H1 (cell line): Measurements from ENCODE around the gene LEPR. TPM values are rescaled to one million over a fixed set of nuclear protein-coding genes. Genes with fewer than 3 reads are reported as not detected.

Experiments
- CTCF ChIA-PET: fragments of 300-600 bp; sonication (Branson Sonifier 250); formaldehyde crosslinking; loops from one replicate; lab custom pipeline; 2021; ENCODE audit not compliant: partially characterized antibody; lab: Charles Lee
- POLR2A ChIA-PET: fragments of 300-600 bp; sonication (Branson Sonifier 250); formaldehyde crosslinking; loops from one replicate; lab custom pipeline; 2021; ENCODE audit warnings: inconsistent platforms; ENCODE audit not compliant: partially characterized antibody; lab: Charles Lee
- DNase-seq, 2 experiments: peaks; one replicate each; pipeline versions ENCODE4 v3.0.0 to v3.0.0-alpha.2; 2010 to 2022; ENCODE audit warnings: low spot score in 2 of 2, low read depth in 1 of 2, mixed read lengths in 1 of 2
- FAIRE-seq: peaks from 2 replicates; lab custom pipeline; 2011; peaks lifted over from hg19 to GRCh38; lab: Jason Lieb, UNC
- H2AFZ ChIP-seq: 2 replicates; pipeline ENCODE4 v1.8.1; 2012; ENCODE audit warnings: low read length, inconsistent platforms
- H2AK5ac ChIP-seq: 2 replicates; pipeline ENCODE4 v1.6.1; 2013; ENCODE audit warnings: low read depth, low read length
- H2BK120ac ChIP-seq: replicated peaks from 2 replicates; pipeline ENCODE3; 2013; ENCODE audit warnings: low read depth, low read length, inconsistent platforms
- H2BK12ac ChIP-seq: 2 replicates; pipeline ENCODE4 v1.6.1; 2013; ENCODE audit warnings: low read depth, low read length
- H2BK15ac ChIP-seq: 2 replicates; pipeline ENCODE4 v1.6.1; 2013; ENCODE audit warnings: low read length
- H2BK20ac ChIP-seq: 2 replicates; pipeline ENCODE4 v1.6.1; 2013; ENCODE audit warnings: low read length
- H2BK5ac ChIP-seq: 2 replicates; pipeline ENCODE4 v1.6.1; 2013; ENCODE audit warnings: low read depth, low read length
- H3K14ac ChIP-seq: 2 replicates; pipeline ENCODE4 v1.6.1; 2013; ENCODE audit warnings: inconsistent platforms; ENCODE audit not compliant: insufficient read length
- H3K18ac ChIP-seq: 2 replicates; pipeline ENCODE4 v1.6.1; 2013; ENCODE audit warnings: low read length; ENCODE audit errors: extremely low read depth
- H3K23ac ChIP-seq: 2 replicates; pipeline ENCODE4 v1.6.1; 2013; ENCODE audit warnings: inconsistent platforms; ENCODE audit not compliant: insufficient read length
- H3K23me2 ChIP-seq: 2 replicates; pipeline ENCODE4 v1.6.1; 2013; ENCODE audit warnings: low read depth, low read length
- H3K27ac ChIP-seq: 2 replicates; pipeline ENCODE4 v1.6.1; 2011; ENCODE audit warnings: low read depth, low read length, inconsistent platforms
- H3K27me3 ChIP-seq, 4 experiments: replicated peaks in 1 of 4; 1 replicate in 1 of 4; 2 replicates in 3 of 4; pipeline versions ENCODE4 v1.6.1 to v1.8.1; 2011 to 2013; ENCODE audit warnings: low read length in 3 of 4, mild to moderate bottlenecking in 3 of 4, inconsistent platforms in 2 of 4, mixed read lengths in 2 of 4, moderate library complexity in 1 of 4; ENCODE audit not compliant: control insufficient read depth in 3 of 4, insufficient read depth in 3 of 4; ENCODE audit errors: extremely low read depth in 1 of 4
- H3K36me3 ChIP-seq, 4 experiments: 2 replicates each; pipeline versions ENCODE4 v1.6.1 to v1.8.1; 2011 to 2013; ENCODE audit warnings: mild to moderate bottlenecking in 4 of 4, low read length in 3 of 4, moderate library complexity in 2 of 4, control low read depth in 1 of 4, inconsistent platforms in 1 of 4; ENCODE audit not compliant: insufficient read depth in 4 of 4, control insufficient read depth in 2 of 4
- H3K4ac ChIP-seq: replicated peaks from 2 replicates; pipeline ENCODE3; 2013; ENCODE audit warnings: low read length, low read depth, mixed read lengths, inconsistent platforms; ENCODE audit not compliant: insufficient read length
- H3K4me1 ChIP-seq, 4 experiments: replicated peaks in 1 of 4; 1 replicate in 1 of 4; 2 replicates in 3 of 4; pipeline versions ENCODE4 v1.6.1 to v1.8.1; 2011 to 2013; ENCODE audit warnings: low read length in 3 of 4, inconsistent platforms in 2 of 4, mixed read lengths in 1 of 4; ENCODE audit not compliant: insufficient read depth in 4 of 4, control insufficient read depth in 3 of 4
- H3K4me2 ChIP-seq, 2 experiments: 2 replicates each; pipeline versions ENCODE4 v1.6.1 to v1.8.1; 2011 to 2013; ENCODE audit warnings: low read depth in 2 of 2, low read length in 2 of 2, control low read depth in 1 of 2, inconsistent platforms in 1 of 2, mild to moderate bottlenecking in 1 of 2; ENCODE audit not compliant: insufficient read depth in 1 of 2
- H3K4me3 ChIP-seq, 4 experiments: fragments of 200-600, 300-600 bp in 1 of 4; sonication (generic), shearing (Covaris generic), sonication (Bioruptor Twin) in 1 of 4; 2 replicates each; pipeline versions ENCODE4 v1.5.1 to v1.8.1; 2011 to 2016; ENCODE audit warnings: low read length in 4 of 4, low read depth in 3 of 4, control low read depth in 2 of 4, inconsistent platforms in 2 of 4, mild to moderate bottlenecking in 2 of 4, mixed read lengths in 1 of 4, moderate library complexity in 1 of 4; ENCODE audit not compliant: insufficient read depth in 2 of 4; ENCODE audit errors: extremely low read depth in 1 of 4
- H3K56ac ChIP-seq: replicated peaks from 2 replicates; pipeline ENCODE3; 2013; ENCODE audit warnings: low read depth, mild to moderate bottlenecking, mixed read lengths, low read length, inconsistent platforms; ENCODE audit not compliant: insufficient read length
- H3K79me1 ChIP-seq: 2 replicates; pipeline ENCODE4 v1.6.1; 2013; ENCODE audit warnings: low read depth, low read length, control low read depth
- H3K79me2 ChIP-seq, 2 experiments: 2 replicates each; pipeline versions ENCODE4 v1.6.1 to v1.8.1; 2012 to 2013; ENCODE audit warnings: low read length in 2 of 2, mild to moderate bottlenecking in 2 of 2, inconsistent platforms in 1 of 2; ENCODE audit not compliant: insufficient read depth in 2 of 2, control insufficient read depth in 1 of 2
- H3K9ac ChIP-seq, 4 experiments: replicated peaks in 1 of 4; 1 replicate in 1 of 4; 2 replicates in 3 of 4; pipeline versions ENCODE4 v1.6.1 to v1.8.1; 2011 to 2013; ENCODE audit warnings: low read depth in 3 of 4, low read length in 3 of 4, control low read depth in 2 of 4, mild to moderate bottlenecking in 2 of 4, moderate library complexity in 2 of 4, inconsistent platforms in 1 of 4; ENCODE audit errors: extremely low read depth in 1 of 4
- H3K9me3 ChIP-seq, 2 experiments: 2 replicates each; pipeline versions ENCODE4 v1.6.1 to v1.8.1; 2012 to 2013; ENCODE audit warnings: mild to moderate bottlenecking in 2 of 2, moderate library complexity in 2 of 2, control low read depth in 1 of 2, inconsistent platforms in 1 of 2, low read depth in 1 of 2, low read length in 1 of 2, mixed read lengths in 1 of 2; ENCODE audit not compliant: insufficient read depth in 2 of 2
- H4K20me1 ChIP-seq, 2 experiments: replicated peaks in 1 of 2; 2 replicates each; pipeline versions ENCODE3 to v1.8.1; 2011 to 2013; ENCODE audit warnings: inconsistent platforms in 2 of 2, low read length in 2 of 2, mild to moderate bottlenecking in 1 of 2; ENCODE audit not compliant: insufficient read depth in 2 of 2, control insufficient read depth in 1 of 2
- H4K5ac ChIP-seq: 2 replicates; pipeline ENCODE4 v1.6.1; 2013; ENCODE audit warnings: low read length, low read depth, mixed read lengths, inconsistent platforms; ENCODE audit not compliant: insufficient read length
- H4K8ac ChIP-seq: 2 replicates; pipeline ENCODE4 v1.8.0; 2013; ENCODE audit warnings: mild to moderate bottlenecking, moderate library complexity, low read length, inconsistent platforms; ENCODE audit not compliant: insufficient read depth; ENCODE audit errors: extremely low read depth
- H4K91ac ChIP-seq: replicated peaks from 2 replicates; pipeline ENCODE3; 2013; ENCODE audit warnings: low read length, mixed read lengths, inconsistent platforms; ENCODE audit not compliant: insufficient read length
- HDAC6 ChIP-seq: IDR thresholded peaks from one replicate; pipeline ENCODE4 v1.7.1; 2012; ENCODE audit warnings: low read depth, mild to moderate bottlenecking, inconsistent platforms, low read length, moderate library complexity
- TEAD4 ChIP-seq: IDR thresholded peaks from 2 replicates; pipeline ENCODE4 v1.6.1; 2012; ENCODE audit warnings: low read depth, low read length, inconsistent platforms, mixed read lengths
- WGBS, 2 experiments: shearing (Covaris generic) in 1 of 2; methylation state at CpG; one replicate each; pipeline versions ENCODE4 v1.1.6 to v1.1.7; 2013 to 2015; ENCODE audit warnings: low lambda C conversion rate in 2 of 2, mixed read lengths in 2 of 2, inconsistent platforms in 1 of 2, low coverage in 1 of 2, missing lambda C conversion rate in 1 of 2; ENCODE audit not compliant: insufficient replicate concordance in 2 of 2, insufficient coverage in 1 of 2, insufficient read length in 1 of 2; ENCODE audit errors: extremely low coverage in 1 of 2, missing lambda C conversion rate in 1 of 2; 5-methylcytosine and 5-hydroxymethylcytosine counted together
- polyA plus RNA-seq, 7 experiments: library from polyadenylated mRNA; depleted of rRNA in 3 of 7; stranded (reverse) in 5 of 7; unstranded in 2 of 7; fragments of >200 nt in 5 of 7; fragments of 200-250 nt in 2 of 7; gene quantifications; 1 replicate in 5 of 7; 2 replicates in 1 of 7; 4 replicates in 1 of 7; pipeline versions ENCODE4 v1.2.1 to v1.2.3, GENCODE V29; 2011 to 2013; ENCODE audit warnings: missing spikeins in 2 of 7, mixed read lengths in 2 of 7
- total RNA-seq: library from RNA; stranded (reverse); fragmentation: NEBNext Ultra II Directional; extraction: Animal tissue kit (Norgen Biotek cat#: 25700); gene quantifications from 2 replicates; pipeline ENCODE4 v1.2.1, GENCODE V29; 2021
- TF ChIP-seq, protein P1 (sequence below): IDR thresholded peaks from 2 replicates; pipeline ENCODE4 v1.6.1; 2012; ENCODE audit warnings: low read length, inconsistent platforms

LEPR gene
- total and polyA plus RNA-seq, 2 of the 8 experiments (the other 6 are each of a cell fraction or from before 2014, with no cell fraction given), result 1.3 to 3.9 TPM

DNA sequence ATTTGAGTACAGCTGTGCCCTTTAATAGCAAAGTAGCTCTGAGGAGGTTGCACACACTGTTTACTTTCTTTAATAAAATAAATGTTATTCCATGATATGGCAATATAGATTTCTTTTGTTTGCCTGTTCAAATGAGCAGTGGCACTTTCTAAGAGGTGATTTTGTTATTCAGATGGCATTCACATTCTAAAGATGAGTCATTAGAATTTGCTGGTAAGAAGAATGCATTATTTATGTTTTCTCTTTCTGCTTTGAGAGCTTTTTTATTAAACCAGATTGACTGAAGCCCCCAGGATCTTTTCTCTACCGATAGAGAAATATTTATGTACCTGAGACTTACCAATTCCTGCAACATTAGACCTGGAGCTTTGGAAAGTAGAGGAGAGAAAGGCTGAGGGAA is 11.2 kb upstream of the LEPR start:
- Histone ChIP-seq H2BK20ac (no peak overlapping the region), H3K4me1 (no peaks in the 10 kb centered on the region; a peak in 1 of 7 replicates), H2BK12ac (no peak overlapping the region), H4K20me1 (no peaks in the 10 kb centered on the region), H3K79me1 (no peaks in the 10 kb centered on the region), H2BK15ac (no peak overlapping the region), H4K8ac (no peak overlapping the region), H3K9me3 (no peaks in the 10 kb centered on the region), H3K4me2 (no peak overlapping the region), H2BK120ac (no peak overlapping the region), H2AK5ac (no peak overlapping the region), H3K4me3 (no peak overlapping the region), H3K18ac (no peak overlapping the region), H2BK5ac (no peak overlapping the region), H3K23ac (no peak overlapping the region), H3K56ac (no peak overlapping the region), H3K27me3 (no peaks in the 10 kb centered on the region), H4K5ac (no peak overlapping the region), H2AFZ (no peak overlapping the region), H4K91ac (no peak overlapping the region), H3K9ac (no peak overlapping the region)
- no peak for DNase-seq
- WGBS, 2 experiments, result 33% methylated on average over 1 of the region's 1 CpG; no CpG with 5 or more reads in 1 of the 2 experiments
- TF ChIP-seq HDAC6, result no peak
- no peak for TF ChIP-seq TEAD4
- TF ChIP-seq, protein P1, sequence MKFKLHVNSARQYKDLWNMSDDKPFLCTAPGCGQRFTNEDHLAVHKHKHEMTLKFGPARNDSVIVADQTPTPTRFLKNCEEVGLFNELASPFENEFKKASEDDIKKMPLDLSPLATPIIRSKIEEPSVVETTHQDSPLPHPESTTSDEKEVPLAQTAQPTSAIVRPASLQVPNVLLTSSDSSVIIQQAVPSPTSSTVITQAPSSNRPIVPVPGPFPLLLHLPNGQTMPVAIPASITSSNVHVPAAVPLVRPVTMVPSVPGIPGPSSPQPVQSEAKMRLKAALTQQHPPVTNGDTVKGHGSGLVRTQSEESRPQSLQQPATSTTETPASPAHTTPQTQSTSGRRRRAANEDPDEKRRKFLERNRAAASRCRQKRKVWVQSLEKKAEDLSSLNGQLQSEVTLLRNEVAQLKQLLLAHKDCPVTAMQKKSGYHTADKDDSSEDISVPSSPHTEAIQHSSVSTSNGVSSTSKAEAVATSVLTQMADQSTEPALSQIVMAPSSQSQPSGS, result no peak
- TF ChIP-seq, all 59 proteins: peak for 0
- H3K79me2 ChIP-seq, result no peaks in the 10 kb centered on the region
- ChIA-PET CTCF (interaction anchor here (0.9 to 1.5 kb wide), 3 partner anchors 10 to 91 kb away, joined by 3 to 4 read pairs (median 3); no protein-coding TSS in a partner anchor), POLR2A (interaction anchor here (1.5 kb wide), 1 partner anchor 10 kb away, joined by 5 read pairs; no protein-coding TSS in a partner anchor)
- H3K36me3 ChIP-seq, result no peaks in the 10 kb centered on the region
- no peak overlapping the region for H3K27ac ChIP-seq
- no peak overlapping the region for H3K4ac ChIP-seq
- no peaks in the 10 kb centered on the region for H3K23me2 ChIP-seq
- no peak for FAIRE-seq
- H3K14ac ChIP-seq, result no peak overlapping the region
